ENCODE results near the gene RTF2.
A peak's percentile ranks its signal among the peaks of the same experiment; 100 is the strongest.
"Not testable (repeated sequence)": the region's sequence is repeated elsewhere in the genome, so short reads cannot be mapped to it uniquely, and the experiment has no call there.

Gene RTF2

GRCh38 chr20:56503916-56504315, 35.5 kb downstream of the RTF2 start:
- no peak for DNase-seq

GRCh38 chr20:56504373-56505005, 36.1 kb downstream of the RTF2 start:
- DNase-seq = no peak

GRCh38 chr20:56506103-56506502, 37.7 kb downstream of the RTF2 start:
- no peak for DNase-seq

- no peak for DNase-seq
Measured at GRCh38 chr20:56511926-56512325, 43.5 kb downstream of the RTF2 start.

GRCh38 chr20:56513161-56514150, 45.0 kb downstream of the RTF2 start:
- DNase-seq = no peak

- DNase-seq = no peak
Measured at GRCh38 chr20:56516631-56517030, 48.2 kb downstream of the RTF2 start.

GRCh38 chr20:56517211-56517610, 48.8 kb downstream of the RTF2 start:
- DNase-seq = no peak

- no peak for DNase-seq
Measured at GRCh38 chr20:56517641-56518040, 49.2 kb downstream of the RTF2 start.

- no peak for DNase-seq
Measured at GRCh38 chr20:56518126-56518525, 49.7 kb downstream of the RTF2 start.

GRCh38 chr20:56518721-56519398, 50.4 kb downstream of the RTF2 start:
- no peak for DNase-seq

GRCh38 chr20:56519551-56519950, 51.1 kb downstream of the RTF2 start:
- no peak for DNase-seq

GRCh38 chr20:56520180-56520579, 51.8 kb downstream of the RTF2 start:
- no peak for DNase-seq

- DNase-seq = not testable (repeated sequence)
Measured at GRCh38 chr20:56520746-56521354, 52.4 kb downstream of the RTF2 start.

- no peak for DNase-seq
Measured at GRCh38 chr20:56522311-56522710, 53.9 kb downstream of the RTF2 start.

- not testable (repeated sequence) for DNase-seq
Measured at GRCh38 chr20:56524444-56524843, 56.0 kb downstream of the RTF2 start, which contains the start of gene FAM209A. FAM209A (plus strand) TSS chr20:56524744; CDS start chr20:56524809, 65 bp downstream.

- DNase-seq = no peak
Measured at GRCh38 chr20:56527521-56527920, 59.1 kb downstream of the RTF2 start.

- DNase-seq = not testable (repeated sequence)
Measured at GRCh38 chr20:56532946-56533345, 64.5 kb downstream of the RTF2 start, which contains the start of gene FAM209B. FAM209B (plus strand) TSS chr20:56533246; CDS start chr20:56533342, 96 bp downstream.

GRCh38 chr20:56537997-56538396, 69.6 kb downstream of the RTF2 start:
- no peak for DNase-seq

- DNase-seq = no peak
Measured at GRCh38 chr20:56540415-56540814, 72.0 kb downstream of the RTF2 start.

GRCh38 chr20:56542489-56543030, 74.1 kb downstream of the RTF2 start:
- no peak for DNase-seq

GRCh38 chr20:56551571-56551970, 83.1 kb downstream of the RTF2 start:
- DNase-seq = no peak

GRCh38 chr20:56552911-56553629, 84.6 kb downstream of the RTF2 start:
- DNase-seq = peak; percentile 35
